ENCODE measurements around the gene RNASEH1.
A peak's percentile ranks its signal among the peaks of the same experiment; 100 is the strongest.
"Not testable (repeated sequence)": the region's sequence is repeated elsewhere in the genome, so short reads cannot be mapped to it uniquely, and the experiment has no call there.

Gene RNASEH1

GRCh38 chr2:3520591-3520990, 37.5 kb downstream of the RNASEH1 start:
- Histone ChIP-seq H3K4me3 (ENCODE audit: low read depth in 1 of 5, low read length in 5 of 5) (no peak overlapping the region), H3K36me3 (ENCODE audit: control insufficient read depth in 5 of 5, insufficient read depth in 5 of 5, low read length in 5 of 5) (no peaks in the 10 kb centered on the region), H3K27me3 (ENCODE audit: control insufficient read depth in 5 of 5, insufficient read depth in 4 of 5, low read length in 5 of 5) (no peaks in the 10 kb centered on the region), H3K27ac (ENCODE audit: low read depth, low read length) (no peak overlapping the region), H3K9ac (ENCODE audit: low read length in 5 of 5) (no peak overlapping the region), H3K4me1 (ENCODE audit: control insufficient read depth in 5 of 5, insufficient read depth in 5 of 5, low read length in 5 of 5) (peaks cover 18 to 55% (median 50%) of the 10 kb centered on the region in 5 donors), H3K9me3 (ENCODE audit: control insufficient read depth in 5 of 5, low read length in 5 of 5) (no peaks in the 10 kb centered on the region)

GRCh38 chr2:3519255-3520205, 38.6 kb downstream of the RNASEH1 start, which contains the start of gene ADI1:
TSS of gene ADI1 (minus strand) at chr2:3519531. CDS start at chr2:3519487, 44 bp downstream.
- Histone ChIP-seq H3K4me3 (ENCODE audit: low read depth in 1 of 5, low read length in 5 of 5) (peak within 1 kb of the TSS; percentile 81 to 92 (median 83)), H3K4me1 (ENCODE audit: control insufficient read depth in 5 of 5, insufficient read depth in 5 of 5, low read length in 5 of 5) (peaks cover 14 to 48% (median 42%) of the 10 kb centered on the region in 5 donors), H3K9ac (ENCODE audit: low read length in 5 of 5) (peak within 1 kb of the TSS; percentile 63 to 93 (median 88)), H3K9me3 (ENCODE audit: control insufficient read depth in 5 of 5, low read length in 5 of 5) (no peaks in the 10 kb centered on the region), H3K36me3 (ENCODE audit: control insufficient read depth in 5 of 5, insufficient read depth in 5 of 5, low read length in 5 of 5) (no peaks in the 10 kb centered on the region), H3K27me3 (ENCODE audit: control insufficient read depth in 5 of 5, insufficient read depth in 4 of 5, low read length in 5 of 5) (no peaks in the 10 kb centered on the region), H3K27ac (ENCODE audit: low read depth, low read length) (peak within 1 kb of the TSS; percentile 90)

GRCh38 chr2:3518496-3519254, 39.5 kb downstream of the RNASEH1 start:
- Histone ChIP-seq H3K27ac (ENCODE audit: low read depth, low read length) (peak overlapping the region; percentile 90), H3K4me3 (ENCODE audit: low read depth in 1 of 5, low read length in 5 of 5) (peak overlapping the region; percentile 81 to 92 (median 83)), H3K4me1 (ENCODE audit: control insufficient read depth in 5 of 5, insufficient read depth in 5 of 5, low read length in 5 of 5) (peaks cover 11 to 39% (median 33%) of the 10 kb centered on the region in 5 donors)

GRCh38 chr2:3517948-3518495, 40.1 kb downstream of the RNASEH1 start:
- H3K36me3 ChIP-seq (ENCODE audit: control insufficient read depth in 5 of 5, insufficient read depth in 5 of 5, low read length in 5 of 5): peaks cover 4 to 7% (median 6%) of the 10 kb centered on the region in 5 donors
- H3K27ac ChIP-seq (ENCODE audit: low read depth, low read length): peak overlapping the region; percentile 90
- peak overlapping the region; percentile 81 to 92 (median 83) for H3K4me3 ChIP-seq (ENCODE audit: low read depth in 1 of 5, low read length in 5 of 5)
- H3K9ac ChIP-seq (ENCODE audit: low read length in 5 of 5): peak overlapping the region; percentile 63 to 93 (median 88)
- H3K27me3 ChIP-seq (ENCODE audit: control insufficient read depth in 5 of 5, insufficient read depth in 4 of 5, low read length in 5 of 5): no peaks in the 10 kb centered on the region
- no peaks in the 10 kb centered on the region for H3K9me3 ChIP-seq (ENCODE audit: control insufficient read depth in 5 of 5, low read length in 5 of 5)
- H3K4me1 ChIP-seq (ENCODE audit: control insufficient read depth in 5 of 5, insufficient read depth in 5 of 5, low read length in 5 of 5): peaks cover 8 to 32% (median 27%) of the 10 kb centered on the region in 5 donors

More at GRCh38 chr2:3518496-3519254, 39.5 kb downstream of the RNASEH1 start:
- Histone ChIP-seq H3K9ac (ENCODE audit: low read length in 5 of 5) (peak overlapping the region; percentile 63 to 93 (median 88)), H3K27me3 (ENCODE audit: control insufficient read depth in 5 of 5, insufficient read depth in 4 of 5, low read length in 5 of 5) (no peaks in the 10 kb centered on the region), H3K36me3 (ENCODE audit: control insufficient read depth in 5 of 5, insufficient read depth in 5 of 5, low read length in 5 of 5) (peaks cover 0 to under 1% (median under 1%) of the 10 kb centered on the region in 5 donors), H3K9me3 (ENCODE audit: control insufficient read depth in 5 of 5, low read length in 5 of 5) (no peaks in the 10 kb centered on the region)

GRCh38 chr2:3516831-3517230, 41.3 kb downstream of the RNASEH1 start:
- Histone ChIP-seq H3K4me1 (ENCODE audit: control insufficient read depth in 5 of 5, insufficient read depth in 5 of 5, low read length in 5 of 5) (peaks cover 5 to 25% (median 23%) of the 10 kb centered on the region in 5 donors), H3K4me3 (ENCODE audit: low read depth in 1 of 5, low read length in 5 of 5) (no peak overlapping the region), H3K9me3 (ENCODE audit: control insufficient read depth in 5 of 5, low read length in 5 of 5) (no peaks in the 10 kb centered on the region), H3K27me3 (ENCODE audit: control insufficient read depth in 5 of 5, insufficient read depth in 4 of 5, low read length in 5 of 5) (no peaks in the 10 kb centered on the region), H3K9ac (ENCODE audit: low read length in 5 of 5) (no peak overlapping the region), H3K36me3 (ENCODE audit: control insufficient read depth in 5 of 5, insufficient read depth in 5 of 5, low read length in 5 of 5) (peaks cover 8 to 19% (median 17%) of the 10 kb centered on the region in 5 donors), H3K27ac (ENCODE audit: low read depth, low read length) (no peak overlapping the region)

GRCh38 chr2:3515438-3515837, 42.7 kb downstream of the RNASEH1 start:
- H3K36me3 ChIP-seq (ENCODE audit: control insufficient read depth in 5 of 5, insufficient read depth in 5 of 5, low read length in 5 of 5): peaks cover 15 to 31% (median 28%) of the 10 kb centered on the region in 5 donors
- H3K4me3 ChIP-seq (ENCODE audit: low read depth in 1 of 5, low read length in 5 of 5): not testable (repeated sequence)

GRCh38 chr2:3513026-3513810, 44.9 kb downstream of the RNASEH1 start:
- Histone ChIP-seq H3K4me1 (ENCODE audit: control insufficient read depth in 5 of 5, insufficient read depth in 5 of 5, low read length in 5 of 5) (peaks cover 2 to 9% (median 5%) of the 10 kb centered on the region in 5 donors), H3K36me3 (ENCODE audit: control insufficient read depth in 5 of 5, insufficient read depth in 5 of 5, low read length in 5 of 5) (peaks cover 16 to 32% (median 31%) of the 10 kb centered on the region in 5 donors), H3K27ac (ENCODE audit: low read depth, low read length) (no peak overlapping the region), H3K9me3 (ENCODE audit: control insufficient read depth in 5 of 5, low read length in 5 of 5) (no peaks in the 10 kb centered on the region), H3K4me3 (ENCODE audit: low read depth in 1 of 5, low read length in 5 of 5) (no peak overlapping the region), H3K9ac (ENCODE audit: low read length in 5 of 5) (no peak overlapping the region), H3K27me3 (ENCODE audit: control insufficient read depth in 5 of 5, insufficient read depth in 4 of 5, low read length in 5 of 5) (no peaks in the 10 kb centered on the region)

More at GRCh38 chr2:3515438-3515837, 42.7 kb downstream of the RNASEH1 start:
- peaks cover 5 to 23% (median 18%) of the 10 kb centered on the region in 5 donors for H3K4me1 ChIP-seq (ENCODE audit: control insufficient read depth in 5 of 5, insufficient read depth in 5 of 5, low read length in 5 of 5)
- H3K27me3 ChIP-seq (ENCODE audit: control insufficient read depth in 5 of 5, insufficient read depth in 4 of 5, low read length in 5 of 5); H3K27ac ChIP-seq (ENCODE audit: low read depth, low read length); H3K9ac ChIP-seq (ENCODE audit: low read length in 5 of 5); H3K9me3 ChIP-seq (ENCODE audit: control insufficient read depth in 5 of 5, low read length in 5 of 5): not testable (repeated sequence)

- peaks cover 16 to 32% (median 31%) of the 10 kb centered on the region in 5 donors for H3K36me3 ChIP-seq (ENCODE audit: control insufficient read depth in 5 of 5, insufficient read depth in 5 of 5, low read length in 5 of 5)
- no peaks in the 10 kb centered on the region for H3K9me3 ChIP-seq (ENCODE audit: control insufficient read depth in 5 of 5, low read length in 5 of 5)
These were observed 46.0 kb downstream of the RNASEH1 start for GRCh38 chr2:3512086-3512485.

GRCh38 chr2:3505771-3506170, 52.4 kb downstream of the RNASEH1 start:
- Histone ChIP-seq H3K36me3 (ENCODE audit: control insufficient read depth in 5 of 5, insufficient read depth in 5 of 5, low read length in 5 of 5) (peaks cover 17 to 45% (median 33%) of the 10 kb centered on the region in 5 donors), H3K4me3 (ENCODE audit: low read depth in 1 of 5, low read length in 5 of 5) (no peak overlapping the region), H3K4me1 (ENCODE audit: control insufficient read depth in 5 of 5, insufficient read depth in 5 of 5, low read length in 5 of 5) (peaks cover 0 to 2% (median 0%) of the 10 kb centered on the region in 5 donors), H3K27ac (ENCODE audit: low read depth, low read length) (no peak overlapping the region), H3K9me3 (ENCODE audit: control insufficient read depth in 5 of 5, low read length in 5 of 5) (no peaks in the 10 kb centered on the region), H3K9ac (ENCODE audit: low read length in 5 of 5) (no peak overlapping the region), H3K27me3 (ENCODE audit: control insufficient read depth in 5 of 5, insufficient read depth in 4 of 5, low read length in 5 of 5) (no peaks in the 10 kb centered on the region)

More at GRCh38 chr2:3512086-3512485, 46.0 kb downstream of the RNASEH1 start:
- Histone ChIP-seq H3K4me3 (ENCODE audit: low read depth in 1 of 5, low read length in 5 of 5) (no peak overlapping the region), H3K27me3 (ENCODE audit: control insufficient read depth in 5 of 5, insufficient read depth in 4 of 5, low read length in 5 of 5) (no peaks in the 10 kb centered on the region), H3K9ac (ENCODE audit: low read length in 5 of 5) (no peak overlapping the region), H3K4me1 (ENCODE audit: control insufficient read depth in 5 of 5, insufficient read depth in 5 of 5, low read length in 5 of 5) (peaks cover 0 to 4% (median 0%) of the 10 kb centered on the region in 5 donors), H3K27ac (ENCODE audit: low read depth, low read length) (no peak overlapping the region)

Data from subcutaneous abdominal adipose tissue (tissue), 5 donors.